GM12878 (cell line): ENCODE data around the gene LEMD3.

Source experiments
- BHLHE40 ChIP-seq, 2 experiments: fragments of 450-650 bp in 1 of 2; IDR thresholded peaks; 2 replicates each; pipeline ENCODE4 v1.6.1; 2011 to 2017; ENCODE audit warnings: low read depth in 2 of 2, borderline replicate concordance in 1 of 2, improper control_type of control experiment in 1 of 2, low read length in 1 of 2, mild to moderate bottlenecking in 1 of 2
- EP300 ChIP-seq, 2 experiments: fragments of 150-350 bp in 1 of 2; IDR thresholded peaks; 2 replicates each; pipeline ENCODE4 v1.6.1; 2011 to 2012; ENCODE audit warnings: low read depth in 2 of 2, low read length in 2 of 2, borderline replicate concordance in 1 of 2, improper control_type of control experiment in 1 of 2, inconsistent platforms in 1 of 2; ENCODE audit not compliant: control insufficient read depth in 1 of 2
- EZH2 ChIP-seq: IDR thresholded peaks from 2 replicates; pipeline ENCODE4 v1.6.1; 2012; ENCODE audit warnings: low read depth, mild to moderate bottlenecking, control low read depth, inconsistent platforms, low read length, borderline replicate concordance; ENCODE audit not compliant: control insufficient read depth
- TF ChIP-seq, protein P1 (sequence below): fragments of 450-650 bp; IDR thresholded peaks from 2 replicates; pipeline ENCODE4 v1.6.1; 2017; ENCODE audit warnings: antibody characterized with exemption, mild to moderate bottlenecking, moderate library complexity
- TF ChIP-seq, protein P2 (sequence below): IDR thresholded peaks from 2 replicates; pipeline ENCODE4 v1.6.1; 2011; ENCODE audit warnings: mild to moderate bottlenecking, low read depth, low read length, moderate library complexity; ENCODE audit not compliant: insufficient replicate concordance
- TF ChIP-seq, protein P3 (sequence below), 3 experiments: IDR thresholded peaks in 2 of 3; conservative IDR thresholded peaks in 1 of 3; 2 replicates each; pipeline ENCODE4 v1.5.1; 2011; ENCODE audit warnings: low read depth in 3 of 3, low read length in 3 of 3, mild to moderate bottlenecking in 3 of 3, control low read depth in 2 of 3, moderate library complexity in 2 of 3, inconsistent platforms in 1 of 3, mixed read lengths in 1 of 3; ENCODE audit not compliant: control insufficient read depth in 2 of 3, insufficient read depth in 1 of 3; ENCODE audit errors: extremely low read depth in 1 of 3

DNA sequence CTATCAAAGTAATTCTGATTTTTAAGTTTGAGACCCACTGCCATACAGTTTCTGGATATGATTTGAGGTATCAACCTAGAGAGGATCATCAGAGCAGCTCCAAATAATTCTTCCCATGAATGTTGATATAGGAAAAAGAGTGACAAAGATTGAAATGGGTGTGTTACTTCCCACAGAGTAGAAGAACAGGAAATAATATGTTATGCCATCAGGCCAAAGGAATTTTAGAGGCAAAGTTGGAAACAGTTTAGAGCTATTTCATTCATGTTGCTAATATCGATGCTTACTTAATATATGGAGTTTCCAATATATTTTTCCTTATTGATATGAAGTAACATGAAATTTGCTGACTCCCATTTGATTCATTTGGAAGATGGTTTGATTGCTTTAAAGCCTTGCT, 100.2 kb downstream of the LEMD3 start:
- TF ChIP-seq, protein P1, sequence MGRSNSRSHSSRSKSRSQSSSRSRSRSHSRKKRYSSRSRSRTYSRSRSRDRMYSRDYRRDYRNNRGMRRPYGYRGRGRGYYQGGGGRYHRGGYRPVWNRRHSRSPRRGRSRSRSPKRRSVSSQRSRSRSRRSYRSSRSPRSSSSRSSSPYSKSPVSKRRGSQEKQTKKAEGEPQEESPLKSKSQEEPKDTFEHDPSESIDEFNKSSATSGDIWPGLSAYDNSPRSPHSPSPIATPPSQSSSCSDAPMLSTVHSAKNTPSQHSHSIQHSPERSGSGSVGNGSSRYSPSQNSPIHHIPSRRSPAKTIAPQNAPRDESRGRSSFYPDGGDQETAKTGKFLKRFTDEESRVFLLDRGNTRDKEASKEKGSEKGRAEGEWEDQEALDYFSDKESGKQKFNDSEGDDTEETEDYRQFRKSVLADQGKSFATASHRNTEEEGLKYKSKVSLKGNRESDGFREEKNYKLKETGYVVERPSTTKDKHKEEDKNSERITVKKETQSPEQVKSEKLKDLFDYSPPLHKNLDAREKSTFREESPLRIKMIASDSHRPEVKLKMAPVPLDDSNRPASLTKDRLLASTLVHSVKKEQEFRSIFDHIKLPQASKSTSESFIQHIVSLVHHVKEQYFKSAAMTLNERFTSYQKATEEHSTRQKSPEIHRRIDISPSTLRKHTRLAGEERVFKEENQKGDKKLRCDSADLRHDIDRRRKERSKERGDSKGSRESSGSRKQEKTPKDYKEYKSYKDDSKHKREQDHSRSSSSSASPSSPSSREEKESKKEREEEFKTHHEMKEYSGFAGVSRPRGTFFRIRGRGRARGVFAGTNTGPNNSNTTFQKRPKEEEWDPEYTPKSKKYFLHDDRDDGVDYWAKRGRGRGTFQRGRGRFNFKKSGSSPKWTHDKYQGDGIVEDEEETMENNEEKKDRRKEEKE = no peak
- TF ChIP-seq, protein P2, sequence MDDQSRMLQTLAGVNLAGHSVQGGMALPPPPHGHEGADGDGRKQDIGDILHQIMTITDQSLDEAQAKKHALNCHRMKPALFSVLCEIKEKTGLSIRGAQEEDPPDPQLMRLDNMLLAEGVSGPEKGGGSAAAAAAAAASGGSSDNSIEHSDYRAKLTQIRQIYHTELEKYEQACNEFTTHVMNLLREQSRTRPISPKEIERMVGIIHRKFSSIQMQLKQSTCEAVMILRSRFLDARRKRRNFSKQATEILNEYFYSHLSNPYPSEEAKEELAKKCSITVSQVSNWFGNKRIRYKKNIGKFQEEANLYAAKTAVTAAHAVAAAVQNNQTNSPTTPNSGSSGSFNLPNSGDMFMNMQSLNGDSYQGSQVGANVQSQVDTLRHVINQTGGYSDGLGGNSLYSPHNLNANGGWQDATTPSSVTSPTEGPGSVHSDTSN = no peak
- no peak for TF ChIP-seq BHLHE40 (IDR thresholded peaks at IDR 0.05; ENCODE audit: borderline replicate concordance in 1 of 2, low read depth in 2 of 2, low read length in 1 of 2)
- TF ChIP-seq EP300 (IDR thresholded peaks at IDR 0.05; ENCODE audit: borderline replicate concordance in 1 of 2, control insufficient read depth in 1 of 2, low read depth in 2 of 2, low read length in 2 of 2) = no peak
- TF ChIP-seq, protein P3, sequence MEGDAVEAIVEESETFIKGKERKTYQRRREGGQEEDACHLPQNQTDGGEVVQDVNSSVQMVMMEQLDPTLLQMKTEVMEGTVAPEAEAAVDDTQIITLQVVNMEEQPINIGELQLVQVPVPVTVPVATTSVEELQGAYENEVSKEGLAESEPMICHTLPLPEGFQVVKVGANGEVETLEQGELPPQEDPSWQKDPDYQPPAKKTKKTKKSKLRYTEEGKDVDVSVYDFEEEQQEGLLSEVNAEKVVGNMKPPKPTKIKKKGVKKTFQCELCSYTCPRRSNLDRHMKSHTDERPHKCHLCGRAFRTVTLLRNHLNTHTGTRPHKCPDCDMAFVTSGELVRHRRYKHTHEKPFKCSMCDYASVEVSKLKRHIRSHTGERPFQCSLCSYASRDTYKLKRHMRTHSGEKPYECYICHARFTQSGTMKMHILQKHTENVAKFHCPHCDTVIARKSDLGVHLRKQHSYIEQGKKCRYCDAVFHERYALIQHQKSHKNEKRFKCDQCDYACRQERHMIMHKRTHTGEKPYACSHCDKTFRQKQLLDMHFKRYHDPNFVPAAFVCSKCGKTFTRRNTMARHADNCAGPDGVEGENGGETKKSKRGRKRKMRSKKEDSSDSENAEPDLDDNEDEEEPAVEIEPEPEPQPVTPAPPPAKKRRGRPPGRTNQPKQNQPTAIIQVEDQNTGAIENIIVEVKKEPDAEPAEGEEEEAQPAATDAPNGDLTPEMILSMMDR (IDR thresholded peaks at IDR 0.05 in 2 of 3, conservative IDR thresholded peaks at IDR 0.05 in 1 of 3; ENCODE audit: control insufficient read depth in 2 of 3, extremely low read depth in 1 of 3, insufficient read depth in 1 of 3, low read depth in 3 of 3, low read length in 3 of 3) = no peak
- no peak for TF ChIP-seq EZH2
